NCI-H2196 (cell line): ENCODE measurements around the gene MANSC4.
A peak's percentile ranks its signal among the peaks of the same experiment; 100 is the strongest.

Experiments
- DNase-seq: peaks from one replicate; lab custom pipeline; 2025; ENCODE audit not compliant: unreplicated experiment; lab: John Stamatoyannopoulos, UW

The MANSC4 gene

GRCh38 chr12:27801630-27802029 lies 21.6 kb upstream of the MANSC4 start:
- DNase-seq: no peak

- DNase-seq: no peak
Measured at GRCh38 chr12:27800819-27801218, 20.8 kb upstream of the MANSC4 start.

- no peak for DNase-seq
Measured at GRCh38 chr12:27797301-27798025, 17.4 kb upstream of the MANSC4 start.

GRCh38 chr12:27796128-27796527 lies 16.1 kb upstream of the MANSC4 start:
- DNase-seq: no peak

GRCh38 chr12:27794818-27795584 lies 15.0 kb upstream of the MANSC4 start:
- DNase-seq: no peak

GRCh38 chr12:27790179-27790578 lies 10.1 kb upstream of the MANSC4 start:
- DNase-seq: no peak

- no peak for DNase-seq
Measured at GRCh38 chr12:27787559-27787958, 7.5 kb upstream of the MANSC4 start.

GRCh38 chr12:27785882-27786570 lies 6.0 kb upstream of the MANSC4 start:
- no peak for DNase-seq

- no peak for DNase-seq
Measured at GRCh38 chr12:27782481-27782880, 2.4 kb upstream of the MANSC4 start.

- no peak for DNase-seq
Measured at GRCh38 chr12:27781680-27782079, 1.6 kb upstream of the MANSC4 start.

- DNase-seq: peak; percentile 78
Measured at GRCh38 chr12:27780612-27781408, 774 bp upstream of the MANSC4 start.

GRCh38 chr12:27779416-27779919 lies 568 bp downstream of the MANSC4 start:
- DNase-seq: peak; percentile 65

- DNase-seq: no peak
Measured at GRCh38 chr12:27778206-27778605, 1.8 kb downstream of the MANSC4 start.

GRCh38 chr12:27777141-27777540 lies 2.9 kb downstream of the MANSC4 start:
- no peak for DNase-seq

- no peak for DNase-seq
Measured at GRCh38 chr12:27772328-27773049, 7.5 kb downstream of the MANSC4 start.

GRCh38 chr12:27771481-27772327 lies 8.3 kb downstream of the MANSC4 start:
- no peak for DNase-seq

GRCh38 chr12:27769142-27769673 lies 10.8 kb downstream of the MANSC4 start:
- no peak for DNase-seq

- no peak for DNase-seq
Measured at GRCh38 chr12:27766587-27766986, 13.4 kb downstream of the MANSC4 start.

- no peak for DNase-seq
Measured at GRCh38 chr12:27762757-27763156, 17.3 kb downstream of the MANSC4 start.
